ENCODE measurements around the gene LPXN. TPM values are rescaled to one million over a fixed set of nuclear protein-coding genes. Genes with fewer than 3 reads are reported as not detected.

LPXN gene
- total and polyA plus RNA-seq, 2 donors (not counting 3 experiments of a cell fraction or from before 2014, with no cell fraction given): 6.2 TPM

DNA sequence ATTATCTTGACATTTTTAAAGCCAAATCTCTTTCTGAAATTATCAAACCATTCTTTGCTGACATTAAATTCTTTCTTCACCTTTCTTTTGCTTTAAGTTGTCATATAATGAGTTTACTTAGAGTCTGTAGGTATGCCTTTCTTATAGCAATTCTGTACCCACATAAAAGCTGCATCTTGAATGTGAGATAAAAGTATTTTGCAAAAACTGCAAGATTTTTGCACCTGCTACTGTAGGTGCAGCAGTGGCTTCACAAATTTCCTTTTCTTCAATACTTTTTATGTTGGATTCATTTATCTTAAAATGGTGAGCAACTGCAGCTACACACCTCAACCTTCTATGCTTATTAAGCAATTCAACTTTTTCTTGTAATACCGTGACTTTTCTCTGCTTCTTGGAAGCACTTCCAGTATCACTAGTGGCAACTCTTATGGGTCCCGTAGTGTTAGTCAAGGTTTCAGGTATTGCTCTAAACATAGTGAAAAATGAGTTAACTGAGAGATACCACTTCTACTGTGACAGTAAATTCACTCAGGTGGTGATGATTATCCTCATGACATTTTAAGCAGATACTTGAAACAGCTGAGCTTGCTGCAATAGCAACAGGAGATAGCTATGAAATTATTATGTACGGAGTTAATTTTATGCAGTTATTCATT lies 22.0 kb upstream of the LPXN start:
- CTCF ChIA-PET: interaction anchor here (1.0 to 2.7 kb wide), 5 partner anchors 9 to 30 kb away, joined by 3 to 11 read pairs (median 4); no protein-coding TSS in a partner anchor
- Histone ChIP-seq H3K9ac (replicated peaks; ENCODE audit: extremely low read depth, insufficient read depth, low read length) (no peak overlapping the region), H3K79me2 (ENCODE audit: control insufficient read depth, insufficient read depth, low read length) (peaks cover 92% of the 10 kb centered on the region), H3K4me2 (ENCODE audit: insufficient read depth, low read length) (no peak overlapping the region), H4K20me1 (replicated peaks; ENCODE audit: control insufficient read depth, extremely low read depth, insufficient read depth, low read length) (peaks cover 4% of the 10 kb centered on the region), H2AFZ (ENCODE audit: low read depth, low read length) (no peak overlapping the region), H3K27me3 (ENCODE audit: control insufficient read depth in 2 of 2, insufficient read depth in 2 of 2, low read length in 2 of 2) (no peaks in the 10 kb centered on the region), H3K9me3 (replicated peaks; ENCODE audit: control insufficient read depth, insufficient read depth, low read length) (no peaks in the 10 kb centered on the region), H3K27ac (ENCODE audit: insufficient read depth, low read depth, low read length) (no peak overlapping the region), H3K4me3 (replicated peaks in 1 of 3; ENCODE audit: insufficient read depth in 1 of 3, low read depth in 1 of 3, low read length in 3 of 3) (no peak overlapping the region), H3K36me3 (ENCODE audit: control insufficient read depth in 2 of 2, extremely low read depth in 1 of 2, insufficient read depth in 2 of 2, low read length in 2 of 2) (no peaks in the 10 kb centered on the region), H3K4me1 (ENCODE audit: control insufficient read depth, extremely low read depth, insufficient read depth, low read length) (no peaks in the 10 kb centered on the region), H3K9me1 (replicated peaks; ENCODE audit: control insufficient read depth, extremely low read depth, insufficient read depth, low read length) (no peaks in the 10 kb centered on the region)
- TF ChIP-seq, protein P1, sequence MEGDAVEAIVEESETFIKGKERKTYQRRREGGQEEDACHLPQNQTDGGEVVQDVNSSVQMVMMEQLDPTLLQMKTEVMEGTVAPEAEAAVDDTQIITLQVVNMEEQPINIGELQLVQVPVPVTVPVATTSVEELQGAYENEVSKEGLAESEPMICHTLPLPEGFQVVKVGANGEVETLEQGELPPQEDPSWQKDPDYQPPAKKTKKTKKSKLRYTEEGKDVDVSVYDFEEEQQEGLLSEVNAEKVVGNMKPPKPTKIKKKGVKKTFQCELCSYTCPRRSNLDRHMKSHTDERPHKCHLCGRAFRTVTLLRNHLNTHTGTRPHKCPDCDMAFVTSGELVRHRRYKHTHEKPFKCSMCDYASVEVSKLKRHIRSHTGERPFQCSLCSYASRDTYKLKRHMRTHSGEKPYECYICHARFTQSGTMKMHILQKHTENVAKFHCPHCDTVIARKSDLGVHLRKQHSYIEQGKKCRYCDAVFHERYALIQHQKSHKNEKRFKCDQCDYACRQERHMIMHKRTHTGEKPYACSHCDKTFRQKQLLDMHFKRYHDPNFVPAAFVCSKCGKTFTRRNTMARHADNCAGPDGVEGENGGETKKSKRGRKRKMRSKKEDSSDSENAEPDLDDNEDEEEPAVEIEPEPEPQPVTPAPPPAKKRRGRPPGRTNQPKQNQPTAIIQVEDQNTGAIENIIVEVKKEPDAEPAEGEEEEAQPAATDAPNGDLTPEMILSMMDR (IDR thresholded peaks at IDR 0.05; ENCODE audit: extremely low read depth in 1 of 2, insufficient read depth in 1 of 2, low read depth in 1 of 2, low read length in 2 of 2): no peak
- TF ChIP-seq FOS (IDR thresholded peaks at IDR 0.05; ENCODE audit: borderline replicate concordance, insufficient read depth, low read length) (no peak), POLR2AphosphoS5 (IDR thresholded peaks at IDR 0.05; ENCODE audit: insufficient read depth, low read depth, low read length) (no peak), EZH2 (IDR thresholded peaks at IDR 0.05; ENCODE audit: borderline replicate concordance, low read depth, low read length, severe bottlenecking) (no peak), GATA2 (IDR thresholded peaks at IDR 0.05; ENCODE audit: insufficient read depth, insufficient read length, low read depth, low read length) (no peak), JUN (IDR thresholded peaks at IDR 0.05; ENCODE audit: borderline replicate concordance, insufficient read depth, insufficient read length, low read depth) (no peak), POLR2A (IDR thresholded peaks at IDR 0.05; ENCODE audit: low read depth, low read length) (no peak), MYC (IDR thresholded peaks at IDR 0.05; ENCODE audit: low read depth, low read length) (no peak)
- TF ChIP-seq, protein P2, sequence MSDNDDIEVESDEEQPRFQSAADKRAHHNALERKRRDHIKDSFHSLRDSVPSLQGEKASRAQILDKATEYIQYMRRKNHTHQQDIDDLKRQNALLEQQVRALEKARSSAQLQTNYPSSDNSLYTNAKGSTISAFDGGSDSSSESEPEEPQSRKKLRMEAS (IDR thresholded peaks at IDR 0.05; ENCODE audit: insufficient read depth, insufficient read length): no peak
- dilution Hi-C loops (cut with MboI; ENCODE audit: extremely low pct_ligation_motif_present, low sequenced_read_pairs): no loop called here
- intact Hi-C loops (cut with micrococcal nuclease): no loop called here
- DNase-seq (ENCODE audit: low read depth, low spot score) (no peak), FAIRE-seq (no peak)
- no TSS peak for BruUV-seq (replicated peaks)
- POLR2A ChIA-PET: no interaction called here

Data from endothelial cell of umbilical vein (primary cell).